NCI-H2107 (cell line): ENCODE data around the gene CREBBP.
"Not testable (repeated sequence)": the region's sequence is repeated elsewhere in the genome, so short reads cannot be mapped to it uniquely, and the experiment has no call there.

Experiments
- DNase-seq: peaks from one replicate; lab custom pipeline; 2025; lab: John Stamatoyannopoulos, UW

Gene CREBBP

DNA sequence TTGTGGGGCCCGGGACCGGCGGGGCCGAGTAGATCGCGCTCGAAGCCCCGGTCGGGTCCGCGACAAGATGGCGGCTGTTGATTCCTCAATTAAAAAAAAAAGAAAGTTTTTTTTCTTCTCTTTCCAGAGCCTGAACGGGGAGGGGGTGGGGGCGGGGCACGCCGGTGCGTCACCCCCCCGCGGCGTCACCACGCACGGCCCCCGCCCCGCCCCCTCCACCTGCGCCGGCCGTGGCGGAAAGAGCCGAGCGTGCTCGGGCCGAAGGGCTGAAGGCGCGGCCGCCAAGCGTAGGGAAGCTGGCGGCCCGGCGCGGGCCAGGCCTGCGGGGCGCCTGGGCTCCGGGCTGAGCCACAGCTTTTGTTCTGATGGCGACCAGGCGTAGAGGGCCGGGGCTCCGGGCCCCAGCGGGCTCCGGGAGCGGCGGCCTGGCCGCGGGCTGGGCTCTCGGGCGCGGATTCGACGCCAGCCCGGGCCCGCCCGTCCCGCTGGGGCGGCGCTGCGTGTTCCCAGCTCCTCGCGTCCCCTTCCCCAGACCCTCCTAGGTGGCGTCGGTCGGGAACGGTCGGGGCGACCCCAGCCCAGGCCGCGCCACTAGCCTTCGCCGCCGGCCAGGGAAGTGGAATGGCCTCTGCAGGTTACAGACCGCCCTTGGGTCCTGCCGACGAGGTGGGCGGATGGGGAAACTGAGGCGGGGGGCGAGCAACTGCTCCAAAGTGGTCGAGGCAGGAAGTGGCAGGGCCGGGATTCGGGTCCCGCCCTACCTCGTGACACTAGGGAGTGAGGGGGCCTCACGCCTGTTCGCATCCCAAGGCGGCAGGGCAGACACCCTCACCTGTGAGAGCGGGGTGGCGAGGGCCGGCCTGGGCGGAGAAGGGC lies at the start of gene CREBBP:
Gene CREBBP (minus strand): TSS at position 91 of the 876 bp plus-strand sequence. CDS start 797 bp downstream, outside the sequence.
- peak; percentile 87 for DNase-seq

DNA sequence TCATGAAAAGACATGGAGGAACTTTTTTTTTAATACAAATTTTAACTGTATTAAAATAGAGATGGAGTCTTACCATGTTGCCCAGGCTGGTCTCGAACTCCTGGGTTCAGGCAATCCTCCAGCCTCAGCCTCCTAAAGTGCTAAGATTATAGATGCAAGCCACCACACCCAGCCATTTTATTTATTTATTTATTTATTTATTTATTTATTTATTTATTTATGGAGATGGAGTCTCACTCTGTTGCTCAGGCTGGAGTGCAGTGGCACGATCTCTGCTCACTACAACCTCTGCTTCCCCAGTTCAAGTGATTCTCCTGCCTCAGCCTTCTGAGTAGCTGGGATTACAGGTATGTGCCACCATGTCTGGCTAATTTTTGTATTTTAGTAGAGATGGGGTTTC lies 46.6 kb upstream of the CREBBP start:
- not testable (repeated sequence) for DNase-seq

DNA sequence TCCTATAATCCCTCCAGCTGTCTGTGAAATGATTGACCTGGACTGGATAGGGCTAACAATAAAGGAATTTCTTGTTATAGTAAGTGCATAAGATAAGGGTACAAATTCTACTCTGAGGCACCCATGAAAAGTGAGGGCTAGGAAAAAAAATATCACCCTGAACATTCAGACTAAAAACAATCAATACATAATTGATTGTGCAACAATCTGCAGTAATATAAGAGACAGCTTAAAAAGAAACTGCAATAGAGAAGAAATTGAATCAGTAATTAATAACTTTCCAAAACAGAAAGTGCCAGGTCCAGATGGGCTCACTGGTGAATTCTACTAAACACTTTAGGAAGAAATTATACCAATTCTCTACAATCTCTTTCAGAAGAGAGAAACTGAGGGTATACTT lies 44.2 kb upstream of the CREBBP start:
- DNase-seq, result no peak

DNA sequence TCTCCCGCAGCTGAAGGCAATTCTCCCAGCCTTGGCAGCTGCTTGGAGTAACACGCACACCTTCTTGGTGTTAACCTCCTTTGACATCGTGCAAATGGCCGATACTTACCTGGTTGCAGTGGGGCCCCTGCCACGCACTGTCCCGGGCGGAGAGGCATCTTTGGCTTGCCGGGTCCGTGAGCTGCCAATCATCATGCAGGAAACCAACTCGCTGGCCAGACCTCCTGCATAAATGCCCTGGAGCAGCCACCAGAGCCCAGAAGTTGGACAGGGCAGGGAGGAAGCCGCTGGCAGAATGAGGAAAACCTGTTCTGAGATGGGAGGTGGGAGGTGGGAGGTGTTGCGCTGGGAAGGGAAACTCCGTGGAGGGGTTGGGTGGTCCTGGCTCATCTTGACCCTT lies 41.7 kb upstream of the CREBBP start:
- DNase-seq, result no peak

DNA sequence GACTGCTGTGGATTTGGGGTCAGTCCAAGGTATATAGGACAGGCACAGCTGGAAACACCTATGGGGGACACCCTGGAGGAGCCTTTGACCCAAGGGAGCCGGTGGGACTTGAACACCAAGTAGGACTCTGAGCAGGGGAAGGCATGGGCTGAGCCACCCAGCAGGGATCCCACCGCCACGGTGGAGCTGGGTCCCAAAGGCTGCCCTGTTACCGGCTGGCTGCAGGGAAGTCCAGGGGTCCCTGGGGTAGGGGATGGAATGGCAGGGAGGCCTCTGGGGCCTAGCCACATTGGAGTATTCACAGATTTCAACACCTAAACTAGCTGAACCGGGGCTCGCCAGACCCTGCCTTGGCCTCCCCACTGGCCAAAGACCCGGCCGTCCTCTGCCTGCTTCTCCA lies 39.7 kb upstream of the CREBBP start:
- no peak for DNase-seq

DNA sequence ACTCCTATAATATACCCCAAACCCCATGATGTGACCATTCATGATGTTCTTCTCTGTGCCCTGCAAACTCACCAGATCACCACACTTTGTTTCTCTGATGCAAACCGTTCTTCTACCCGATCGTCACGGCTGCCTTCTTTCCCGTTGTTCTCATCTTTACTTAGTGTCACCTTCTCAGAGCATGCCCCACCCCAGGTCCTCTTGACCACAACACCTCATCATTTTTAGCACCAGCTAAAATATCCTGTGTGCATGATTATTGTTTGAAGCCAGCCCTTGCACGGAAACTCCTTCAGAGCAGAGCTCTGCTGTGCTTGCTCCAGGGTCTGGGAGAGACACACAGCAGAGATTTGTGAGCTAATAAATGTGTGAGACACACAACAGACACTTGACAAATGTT lies 38.9 kb upstream of the CREBBP start:
- no peak for DNase-seq

DNA sequence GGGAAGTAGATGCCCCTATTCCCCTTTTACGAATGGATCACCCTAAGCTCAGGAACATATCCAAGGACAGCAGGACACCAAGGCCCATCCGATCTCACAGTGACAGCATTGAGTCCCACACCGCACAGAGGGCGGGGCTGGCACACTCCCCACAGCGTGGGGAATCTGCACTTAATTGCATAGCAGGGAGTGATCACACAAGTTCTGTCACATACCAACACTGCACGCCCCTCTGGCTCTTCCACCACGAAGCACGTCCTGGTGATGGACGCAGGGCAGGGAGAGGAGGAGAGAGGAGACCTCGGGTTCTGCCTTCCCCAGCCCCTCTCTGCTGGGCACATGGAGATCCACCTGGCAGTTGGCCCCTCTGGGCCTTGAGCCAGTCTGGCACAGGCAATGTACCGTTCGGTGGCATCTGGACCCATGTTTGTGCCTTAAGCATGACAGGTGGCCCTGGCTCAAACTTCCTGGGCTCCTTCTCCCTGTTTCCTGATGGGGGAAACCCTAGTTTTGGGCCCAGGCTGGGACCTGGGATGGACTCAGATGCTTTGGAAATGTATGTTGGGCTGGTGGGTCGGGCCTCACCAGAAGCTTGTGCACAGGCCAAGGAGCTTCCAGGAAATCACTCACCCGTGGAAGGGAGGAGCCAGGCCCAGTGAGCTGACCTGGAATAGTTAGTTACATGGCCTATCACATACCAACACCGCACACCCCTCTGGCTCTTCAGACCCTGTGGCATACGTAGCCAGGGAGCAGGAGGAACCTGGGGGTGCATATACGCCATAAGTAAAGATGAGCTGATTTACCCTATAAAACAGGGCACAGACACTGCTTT lies 35.1 kb upstream of the CREBBP start:
- DNase-seq, result no peak

DNA sequence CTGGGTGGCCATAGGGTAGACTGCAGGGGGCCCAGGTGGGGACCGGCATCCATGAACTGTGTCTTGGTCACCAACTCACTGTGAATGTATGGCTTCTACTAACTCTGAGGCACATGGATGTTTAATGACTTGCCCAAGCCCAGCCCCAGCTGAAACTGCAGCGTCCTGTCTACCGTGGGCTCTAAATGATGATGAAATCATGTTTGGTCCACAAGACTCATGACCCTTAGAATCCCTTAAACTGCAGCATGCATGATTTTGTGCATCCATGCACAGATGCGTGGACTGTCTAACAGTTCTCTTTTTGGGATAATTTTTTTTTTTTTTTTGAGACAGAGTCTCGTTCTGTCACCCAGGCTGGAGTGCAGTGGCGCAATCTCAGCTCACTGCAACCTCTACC lies 32.4 kb upstream of the CREBBP start:
- DNase-seq, result no peak

DNA sequence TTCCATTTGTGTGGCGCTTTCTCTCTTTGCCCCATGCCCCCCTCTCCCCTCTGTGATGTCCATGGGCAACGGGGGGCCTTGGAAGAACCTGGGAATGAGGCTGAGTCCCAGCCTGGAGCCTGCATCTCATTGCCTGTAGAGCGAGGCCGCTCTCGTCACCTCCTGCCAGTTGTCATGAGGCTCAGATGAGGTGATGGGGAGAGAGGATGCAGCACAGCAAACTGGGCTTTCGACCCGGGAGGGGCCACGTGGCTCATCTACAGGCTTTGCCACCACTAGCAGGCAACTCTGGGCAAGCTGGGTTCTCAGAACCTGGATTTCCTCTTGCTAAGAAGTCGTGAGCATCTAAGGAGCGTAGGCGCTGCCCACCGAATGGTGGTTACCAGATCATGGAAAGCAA lies 31.9 kb upstream of the CREBBP start:
- DNase-seq, result no peak

DNA sequence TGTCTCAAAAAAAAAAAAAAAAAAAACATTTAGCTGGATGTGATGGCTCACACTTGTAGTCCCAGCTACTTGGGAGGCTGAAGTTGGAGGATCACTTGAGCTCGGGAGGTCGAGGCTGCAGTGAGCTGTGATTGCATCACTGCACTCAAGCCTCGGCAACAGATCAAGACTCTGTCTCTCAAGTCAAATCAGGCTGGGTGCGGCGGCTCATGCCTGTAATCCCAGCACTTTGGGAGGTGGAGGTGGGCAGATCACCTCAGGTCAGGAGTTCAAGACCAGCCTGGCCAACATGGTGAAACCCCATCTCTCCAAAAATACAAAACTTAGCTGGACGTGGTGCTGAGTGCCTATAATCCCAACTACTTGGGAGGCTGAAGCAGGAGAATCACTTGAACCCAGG lies 31.2 kb upstream of the CREBBP start:
- not testable (repeated sequence) for DNase-seq

DNA sequence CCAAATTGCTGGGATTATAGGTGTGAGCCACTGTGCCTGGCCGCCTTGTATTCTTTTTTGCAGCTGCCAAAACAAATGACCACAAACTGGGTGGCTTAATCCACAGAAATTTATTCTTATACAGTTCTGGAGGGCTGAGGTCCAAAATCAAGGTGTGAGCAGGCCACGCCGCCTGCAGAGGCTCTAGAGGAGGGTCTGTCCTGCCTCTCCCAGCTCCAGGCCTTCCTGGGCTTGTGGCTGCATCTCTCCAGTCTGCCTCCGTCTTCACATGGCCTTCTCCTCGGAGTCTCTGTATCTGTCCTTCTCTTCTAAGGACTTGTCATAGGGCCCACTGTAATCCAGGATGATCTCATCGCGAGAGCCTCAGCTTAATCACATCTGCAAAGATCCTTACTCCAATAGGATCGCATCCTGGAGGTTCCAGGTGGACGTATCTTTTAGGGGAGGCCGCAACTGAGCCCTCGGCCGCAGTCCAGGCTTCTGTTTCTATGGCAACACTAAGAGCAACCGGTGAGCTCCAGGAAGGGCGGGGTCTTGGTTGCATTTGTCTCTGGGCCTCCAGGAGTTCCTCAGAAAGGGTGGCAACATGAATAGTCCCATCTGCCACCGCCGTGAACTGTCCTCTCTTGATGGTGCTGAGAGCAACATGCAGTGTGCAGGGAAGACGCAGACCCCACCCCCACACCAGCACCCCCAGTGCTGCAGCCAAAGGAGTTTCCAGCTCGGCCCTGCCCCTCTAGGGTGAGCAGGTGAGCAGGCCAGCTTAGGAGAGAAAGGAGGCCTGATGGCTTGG lies 29.5 kb upstream of the CREBBP start:
- DNase-seq, result no peak

DNA sequence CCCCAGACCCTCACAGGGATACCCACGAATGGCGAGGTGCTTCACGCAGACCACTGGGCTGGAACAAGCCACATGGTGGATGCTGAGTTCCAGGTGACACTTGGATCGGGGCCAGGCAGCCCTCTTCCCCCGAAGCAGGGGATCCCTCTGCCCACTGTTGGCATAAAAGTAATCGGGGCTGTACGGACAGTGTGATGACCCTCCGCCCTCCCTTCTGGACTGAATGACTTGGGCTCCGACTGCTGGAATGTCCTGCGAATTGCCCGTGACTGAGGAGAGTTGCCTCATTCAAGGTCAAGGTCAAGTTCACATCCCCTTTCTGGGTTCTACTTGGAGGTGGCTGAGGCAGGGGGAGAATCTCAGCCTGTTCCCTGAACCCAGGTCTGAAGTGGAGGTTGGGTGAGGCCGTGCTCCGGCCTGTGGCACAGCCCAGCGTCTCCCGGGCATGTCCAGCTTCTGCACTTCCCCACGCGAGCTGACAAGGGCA lies 28.5 kb upstream of the CREBBP start:
- no peak for DNase-seq

DNA sequence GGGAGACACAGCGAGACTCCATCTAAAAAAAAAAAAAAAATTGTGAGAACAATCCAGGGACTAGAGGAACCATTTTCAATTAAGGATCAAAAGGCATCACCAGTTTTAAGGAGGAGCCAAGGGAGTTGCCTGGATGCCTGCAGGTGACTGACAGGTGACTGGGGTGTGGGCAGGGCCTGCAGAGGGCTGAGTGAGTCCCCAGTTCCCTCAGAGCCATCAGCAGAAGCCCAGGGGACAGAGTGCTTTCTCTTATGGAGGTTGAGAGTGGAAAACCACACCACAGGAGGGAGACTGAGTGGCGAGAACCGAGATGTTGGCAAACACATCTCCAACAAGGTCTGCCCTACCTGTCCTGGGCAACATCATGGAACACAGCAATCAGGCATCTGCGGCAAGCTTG lies 27.1 kb upstream of the CREBBP start:
- no peak for DNase-seq

DNA sequence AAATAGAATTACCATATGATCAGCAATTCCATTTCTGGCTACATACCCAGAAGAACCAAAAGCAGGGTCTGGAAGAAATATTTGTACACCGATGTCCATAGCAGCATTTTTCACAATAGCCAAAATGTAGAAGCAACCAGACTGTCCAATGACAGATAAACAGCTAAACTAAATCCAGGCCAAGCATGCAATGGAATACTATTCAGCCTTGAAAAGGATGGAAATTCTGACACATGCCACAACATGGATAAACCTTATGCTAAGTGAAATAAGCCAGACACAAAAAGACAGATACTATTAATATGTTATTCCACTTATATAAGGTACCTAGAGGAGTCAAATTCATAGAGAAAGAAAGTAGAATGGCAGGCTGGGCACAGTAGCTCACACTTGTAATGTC lies 25.9 kb upstream of the CREBBP start:
- DNase-seq, result no peak

DNA sequence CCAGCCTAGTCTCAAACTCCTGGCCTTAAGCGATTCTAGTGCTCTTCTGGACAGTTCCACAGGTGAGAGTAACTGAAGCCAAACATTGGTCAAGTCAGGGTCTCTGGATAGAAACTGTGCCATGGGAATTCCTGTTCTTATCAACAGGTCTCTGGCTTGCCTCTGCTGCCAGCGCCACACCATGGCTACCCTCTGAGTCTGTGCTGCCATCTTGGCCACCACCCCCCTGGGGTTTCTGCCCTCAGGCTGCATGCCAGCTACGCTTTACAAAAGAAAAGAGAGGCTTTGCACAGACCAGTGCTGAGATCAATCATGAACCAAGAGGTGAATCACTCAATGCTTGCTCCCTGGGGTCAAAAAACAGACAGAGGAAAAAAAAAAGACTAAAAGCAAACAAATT lies 24.4 kb upstream of the CREBBP start:
- no peak for DNase-seq

DNA sequence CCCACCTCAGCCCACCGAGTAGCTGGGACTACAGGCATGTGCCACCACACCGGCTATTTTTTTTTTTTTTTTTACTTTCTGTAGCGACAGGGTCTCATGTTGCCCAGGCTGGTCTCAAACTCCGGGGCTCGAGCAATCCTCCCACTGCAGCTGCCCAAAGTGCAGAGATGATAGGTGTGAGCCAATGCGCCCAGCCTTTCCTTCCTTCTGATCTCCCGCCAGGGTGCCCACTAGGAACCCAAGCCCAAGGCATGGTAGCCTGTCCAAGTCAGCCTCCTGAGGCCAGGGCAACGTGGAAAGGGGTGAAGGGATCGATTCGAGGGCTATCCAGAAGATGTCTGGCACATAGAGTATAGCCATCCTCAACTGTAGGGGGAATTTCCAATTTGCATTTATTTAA lies 9.6 kb upstream of the CREBBP start:
- DNase-seq, result no peak

DNA sequence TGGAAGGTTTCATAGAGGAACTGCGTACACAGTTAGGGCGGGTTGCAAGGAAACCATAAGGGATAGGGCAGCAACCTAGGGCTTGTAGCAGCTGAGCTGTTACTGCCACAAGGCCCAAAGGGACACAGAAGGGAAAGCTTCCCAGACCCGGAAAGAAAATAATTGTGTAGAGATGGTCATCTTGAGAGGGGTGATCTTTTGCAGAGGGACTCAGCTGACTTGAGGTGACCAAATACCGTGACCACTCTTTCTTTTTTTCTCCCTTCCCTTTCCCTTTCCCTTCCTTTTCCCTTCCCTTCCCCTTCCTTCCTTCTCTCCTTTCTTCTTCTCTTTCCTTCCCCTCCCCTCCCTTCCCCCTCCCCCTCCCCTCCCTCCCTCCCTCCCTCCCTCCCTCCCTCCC lies 8.5 kb upstream of the CREBBP start:
- no peak for DNase-seq

DNA sequence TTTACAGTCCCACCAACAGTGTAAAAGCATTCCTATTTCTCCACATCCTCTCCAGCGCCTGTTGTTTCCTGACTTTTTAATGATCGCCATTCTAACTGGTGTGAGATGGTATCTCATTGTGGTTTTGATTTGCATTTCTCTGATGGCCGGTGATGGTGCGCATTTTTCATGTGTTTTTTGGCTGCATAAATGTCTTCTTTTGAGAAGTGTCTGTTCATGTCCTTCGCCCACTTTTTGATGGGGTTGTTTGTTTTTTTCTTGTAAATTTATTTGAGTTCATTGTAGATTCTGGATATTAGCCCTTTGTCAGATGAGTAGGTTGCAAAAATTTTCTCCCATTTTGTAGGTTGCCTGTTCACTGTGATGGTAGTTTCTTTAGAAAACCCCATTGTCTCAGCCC lies 5.5 kb upstream of the CREBBP start:
- DNase-seq, result not testable (repeated sequence)

DNA sequence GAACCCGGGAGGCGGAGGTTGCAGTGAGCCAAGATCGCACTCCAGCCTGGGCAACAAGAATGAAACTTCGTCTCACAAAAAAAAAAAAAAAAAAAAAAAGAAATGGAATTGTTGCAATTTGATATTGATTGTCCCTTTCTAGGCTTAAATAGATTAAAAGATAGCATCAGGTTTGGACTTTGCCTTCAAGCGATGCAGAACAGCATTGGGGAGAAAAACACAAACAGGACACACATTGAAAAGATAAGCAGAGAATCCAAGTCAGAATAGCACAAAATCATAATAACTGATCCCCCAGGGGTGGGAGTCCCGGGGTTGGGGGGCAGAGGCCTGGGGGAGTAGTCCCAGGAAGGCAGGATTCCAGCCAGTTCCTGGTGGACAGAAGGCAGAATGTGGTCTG lies 3.9 kb upstream of the CREBBP start:
- DNase-seq, result no peak

DNA sequence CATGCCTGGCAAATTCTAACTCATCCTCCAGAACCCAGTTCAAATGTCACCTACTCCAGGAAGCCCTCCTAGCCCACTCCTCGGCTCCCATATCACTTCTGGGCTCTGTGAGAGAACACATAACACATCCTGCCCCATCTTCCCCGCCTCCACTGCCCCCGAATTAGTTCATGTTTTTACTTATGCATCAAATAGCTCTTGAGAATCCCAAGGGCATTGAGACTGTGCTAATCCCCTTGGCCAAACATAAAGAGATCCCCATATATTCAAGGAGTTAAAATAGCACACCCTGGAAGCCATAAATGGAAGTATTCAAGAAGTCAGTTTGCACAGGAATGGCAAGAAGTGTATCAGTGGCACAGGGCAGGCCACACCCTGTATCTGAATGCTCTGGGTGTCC lies 2.0 kb upstream of the CREBBP start:
- DNase-seq, result no peak

DNA sequence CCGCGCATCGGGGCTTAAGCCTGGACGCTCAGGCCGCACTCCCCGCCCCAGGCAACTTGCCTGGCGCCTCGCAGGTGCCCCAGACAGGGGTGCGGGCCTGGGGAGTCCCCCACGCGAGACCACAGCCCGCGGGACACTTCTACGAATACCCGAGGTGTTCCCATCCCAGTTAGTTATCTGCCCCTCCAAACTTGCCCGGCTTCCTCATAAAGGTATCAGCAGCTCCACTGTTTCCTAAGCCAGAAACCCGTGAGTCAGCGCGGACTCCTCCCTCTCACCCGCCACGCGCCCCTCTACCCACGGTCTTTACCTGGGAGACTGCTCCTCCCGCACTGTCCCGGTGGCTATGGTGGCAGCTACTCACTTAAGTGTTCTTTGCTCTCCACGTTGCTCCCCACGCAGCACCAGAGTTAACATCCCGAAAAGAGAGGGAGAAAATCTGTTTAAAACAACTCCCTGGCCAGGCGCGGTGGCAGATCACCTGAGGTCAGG lies 1.0 kb upstream of the CREBBP start:
- no peak for DNase-seq
